A673 (cell line): ENCODE measurements around the gene PUS10.
"Not testable (repeated sequence)": the region's sequence is repeated elsewhere in the genome, so short reads cannot be mapped to it uniquely, and the experiment has no call there.

Source experiments
- EZH2 ChIP-seq: fragments of 200-600 bp; sonication (generic); IDR thresholded peaks from 2 replicates; pipeline ENCODE4 v1.6.1; 2017; ENCODE audit warnings: borderline replicate concordance, low read depth, mild to moderate bottlenecking, mixed read lengths, antibody characterized with exemption, low read length; ENCODE audit not compliant: poor library complexity, severe bottlenecking
- TF ChIP-seq, protein P1 (sequence below): fragments of 300-800, 200-600 bp; sonication (generic); conservative IDR thresholded peaks from 2 replicates; pipeline ENCODE4 v1.5.1; 2017; ENCODE audit warnings: low read depth, mild to moderate bottlenecking, antibody characterized with exemption, low read length, moderate library complexity, mixed read lengths

DNA sequence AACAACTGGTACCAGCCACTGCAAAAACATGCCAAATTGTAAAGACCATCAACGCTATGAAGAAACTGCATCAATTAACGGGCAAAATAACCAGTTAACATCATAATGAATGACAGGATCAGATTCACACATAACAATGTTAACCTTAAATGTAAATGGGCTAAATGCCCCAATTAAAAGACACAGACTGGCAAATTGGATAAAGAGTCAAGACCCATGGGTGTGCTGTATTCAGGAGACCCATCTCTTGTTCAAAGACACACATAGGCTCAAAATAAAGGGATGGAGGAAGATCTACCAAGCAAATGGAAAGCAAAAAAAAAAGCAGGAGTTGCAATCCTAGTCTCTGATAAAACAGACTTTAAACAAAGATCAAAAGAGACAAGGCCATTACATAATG is 18.6 kb upstream of the PUS10 start:
- TF ChIP-seq, protein P1, sequence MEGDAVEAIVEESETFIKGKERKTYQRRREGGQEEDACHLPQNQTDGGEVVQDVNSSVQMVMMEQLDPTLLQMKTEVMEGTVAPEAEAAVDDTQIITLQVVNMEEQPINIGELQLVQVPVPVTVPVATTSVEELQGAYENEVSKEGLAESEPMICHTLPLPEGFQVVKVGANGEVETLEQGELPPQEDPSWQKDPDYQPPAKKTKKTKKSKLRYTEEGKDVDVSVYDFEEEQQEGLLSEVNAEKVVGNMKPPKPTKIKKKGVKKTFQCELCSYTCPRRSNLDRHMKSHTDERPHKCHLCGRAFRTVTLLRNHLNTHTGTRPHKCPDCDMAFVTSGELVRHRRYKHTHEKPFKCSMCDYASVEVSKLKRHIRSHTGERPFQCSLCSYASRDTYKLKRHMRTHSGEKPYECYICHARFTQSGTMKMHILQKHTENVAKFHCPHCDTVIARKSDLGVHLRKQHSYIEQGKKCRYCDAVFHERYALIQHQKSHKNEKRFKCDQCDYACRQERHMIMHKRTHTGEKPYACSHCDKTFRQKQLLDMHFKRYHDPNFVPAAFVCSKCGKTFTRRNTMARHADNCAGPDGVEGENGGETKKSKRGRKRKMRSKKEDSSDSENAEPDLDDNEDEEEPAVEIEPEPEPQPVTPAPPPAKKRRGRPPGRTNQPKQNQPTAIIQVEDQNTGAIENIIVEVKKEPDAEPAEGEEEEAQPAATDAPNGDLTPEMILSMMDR: not testable (repeated sequence)
- TF ChIP-seq EZH2: not testable (repeated sequence)
